B cell (primary cell): ENCODE measurements around the gene CRTC1. TPM values are rescaled to one million over a fixed set of nuclear protein-coding genes. Genes with fewer than 3 reads are reported as not detected.

Source experiments
- ATAC-seq: fragments of 200-7000 bp; cut with Tn5 transposase; one replicate; pipeline ENCODE4 v1.10.0; 2021; ENCODE audit warnings: low read depth, mild to moderate bottlenecking, moderate number of reproducible peaks, moderate library complexity
- CTCF ChIA-PET: fragments of 350-600 bp; sonication (Branson Sonifier 250); formaldehyde crosslinking; loops from one replicate; lab custom pipeline; 2021; ENCODE audit warnings: antibody characterized with exemption, inconsistent platforms; lab: Charles Lee
- POLR2A ChIA-PET: fragments of 350-600 bp; sonication (Branson Sonifier 250); formaldehyde crosslinking; loops from one replicate; lab custom pipeline; 2021; ENCODE audit warnings: antibody characterized with exemption; lab: Charles Lee
- DNase-seq: peaks from one replicate; pipeline ENCODE4 v3.0.0; 2013
- H2AFZ ChIP-seq: 2 replicates; pipeline ENCODE4 v1.6.1; 2012; ENCODE audit warnings: mild to moderate bottlenecking, low read depth, low read length; ENCODE audit not compliant: insufficient read depth, poor library complexity, severe bottlenecking
- H3K27ac ChIP-seq, 2 donors: 1 replicate in 1 of 2; 2 replicates in 1 of 2; pipeline ENCODE4 v1.5.1; 2012 to 2013; ENCODE audit warnings: low read length in 2 of 2, mild to moderate bottlenecking in 2 of 2, moderate library complexity in 1 of 2
- H3K27me3 ChIP-seq, 4 experiments: fragments of 200-600 bp in 1 of 4; sonication (generic) in 1 of 4; replicated peaks in 1 of 4; 1 replicate in 2 of 4; 2 replicates in 2 of 4; pipeline versions ENCODE4 v1.6.1 to v1.7.0; 2013 to 2016; ENCODE audit warnings: low read length in 3 of 4, mild to moderate bottlenecking in 2 of 4, mixed read lengths in 1 of 4, moderate library complexity in 1 of 4; ENCODE audit not compliant: insufficient read depth in 4 of 4, control insufficient read depth in 3 of 4; ENCODE audit errors: control extremely low read depth in 1 of 4
- H3K36me3 ChIP-seq, 2 experiments: replicated peaks in 1 of 2; 1 replicate in 1 of 2; 2 replicates in 1 of 2; pipeline versions ENCODE4 v1.6.1 to v1.7.1; 2013; ENCODE audit warnings: low read length in 1 of 2; ENCODE audit not compliant: insufficient read depth in 2 of 2, control insufficient read depth in 1 of 2; ENCODE audit errors: control extremely low read depth in 1 of 2, extremely low read depth in 1 of 2
- H3K4me1 ChIP-seq, 2 donors: fragments of 200-600 bp in 1 of 2; sonication (generic) in 1 of 2; 1 replicate in 1 of 2; 2 replicates in 1 of 2; pipeline versions ENCODE4 v1.5.1 to v1.6.1; 2013 to 2017; ENCODE audit warnings: low read length in 2 of 2; ENCODE audit not compliant: control insufficient read depth in 2 of 2, insufficient read depth in 2 of 2
- H3K4me2 ChIP-seq: replicated peaks from 2 replicates; pipeline ENCODE3; 2012; ENCODE audit warnings: mild to moderate bottlenecking, low read depth, low read length; ENCODE audit not compliant: poor library complexity, severe bottlenecking
- H3K4me3 ChIP-seq, 5 experiments: fragments of 200-600 bp in 1 of 5; sonication (generic) in 1 of 5; 1 replicate in 3 of 5; 2 replicates in 2 of 5; pipeline versions ENCODE4 v1.5.1 to v1.7.0; 2011 to 2016; ENCODE audit warnings: low read length in 4 of 5, mild to moderate bottlenecking in 4 of 5, low read depth in 2 of 5, control low read depth in 1 of 5, moderate library complexity in 1 of 5; ENCODE audit not compliant: insufficient read depth in 1 of 5; ENCODE audit errors: control extremely low read depth in 1 of 5, extremely low read depth in 1 of 5
- H3K79me2 ChIP-seq: fragments of 200-600 bp; sonication (generic); one replicate; pipeline ENCODE4 v1.6.0; 2016; ENCODE audit warnings: low read length; ENCODE audit not compliant: control insufficient read depth, insufficient read depth
- H3K9ac ChIP-seq: fragments of 200-600 bp; sonication (generic); 2 replicates; pipeline ENCODE4 v1.6.1; 2017; ENCODE audit warnings: mild to moderate bottlenecking, low read length, moderate library complexity
- H3K9me3 ChIP-seq, 3 donors: one replicate each; pipeline versions ENCODE4 v1.6.1 to v1.7.1; 2013; ENCODE audit warnings: low read length in 2 of 3; ENCODE audit not compliant: control insufficient read depth in 2 of 3, insufficient read depth in 1 of 3; ENCODE audit errors: control extremely low read depth in 1 of 3
- H4K20me1 ChIP-seq: 2 replicates; pipeline ENCODE4 v1.6.0; 2012; ENCODE audit warnings: mild to moderate bottlenecking, low read length; ENCODE audit not compliant: insufficient read depth, control insufficient read depth, poor library complexity, severe bottlenecking
- H3K27ac Mint-ChIP-seq: one replicate; pipeline ENCODE4 v1.8.0; 2021; ENCODE audit warnings: mixed read lengths
- H3K27me3 Mint-ChIP-seq: one replicate; pipeline ENCODE4 v1.8.0; 2021; ENCODE audit warnings: mixed read lengths
- H3K4me1 Mint-ChIP-seq: one replicate; pipeline ENCODE4 v1.8.0; 2021; ENCODE audit warnings: mixed read lengths
- H3K4me3 Mint-ChIP-seq: one replicate; pipeline ENCODE4 v1.8.0; 2021; ENCODE audit warnings: mixed read lengths
- H3K9me3 Mint-ChIP-seq: one replicate; pipeline ENCODE4 v1.8.0; 2022; ENCODE audit warnings: mixed read lengths; ENCODE audit not compliant: insufficient read depth
- CTCF ChIP-seq: fragments of 200-600 bp; IDR thresholded peaks from one replicate; pipeline ENCODE4 v1.8.0; 2022; ENCODE audit warnings: antibody characterized with exemption, mild to moderate bottlenecking
- EZH2 ChIP-seq: IDR thresholded peaks from 2 replicates; pipeline ENCODE4 v1.6.1; 2012; ENCODE audit warnings: borderline replicate concordance, low read depth, mild to moderate bottlenecking, moderate library complexity, low read length; ENCODE audit not compliant: insufficient read depth, poor library complexity, severe bottlenecking
- WGBS: methylation state at CpG from one replicate; pipeline ENCODE4 v1.1.5; 2013; ENCODE audit warnings: missing lambda C conversion rate; ENCODE audit not compliant: insufficient coverage; 5-methylcytosine and 5-hydroxymethylcytosine counted together
- intact Hi-C: fragments of 100-400 bp; cut with micrococcal nuclease; formaldehyde crosslinking; loops from one replicate; pipeline ENCODE4 v1.10.0; 2022
- polyA plus RNA-seq: library from polyadenylated mRNA; depleted of rRNA; stranded (reverse); fragments of >200 nt; gene quantifications from 2 replicates; pipeline ENCODE4 v1.2.3, GENCODE V29; 2012
- total RNA-seq, 2 donors: library from RNA; stranded (reverse); fragments of 120-200 nt in 1 of 2; gene quantifications; 1 replicate in 1 of 2; 2 replicates in 1 of 2; pipeline versions ENCODE4 v1.2.3 to v1.2.4, GENCODE V29; 2013 to 2022

The CRTC1 gene
- total and polyA plus RNA-seq, 2 donors (not counting 1 experiment from before 2014, with no cell fraction given) = 15.9 to 30.1 TPM

GRCh38 chr19:18657590-18658365, 25.7 kb upstream of the CRTC1 start:
- 68% methylated on average over 19 of the region's 20 CpGs for WGBS

More at GRCh38 chr19:18657590-18658365, 25.7 kb upstream of the CRTC1 start:
- H3K27me3 ChIP-seq = no peaks in the 10 kb centered on the region
- peaks cover 0 to 7% (median 0%) of the 10 kb centered on the region in 3 donors for H3K9me3 ChIP-seq
- no peak overlapping the region for H3K9ac ChIP-seq
- H3K4me3 ChIP-seq = no peak overlapping the region
- TF ChIP-seq CTCF (no peak), EZH2 (no peak)
- peaks cover 54% of the 10 kb centered on the region for H3K79me2 ChIP-seq
- peaks cover 41% of the 10 kb centered on the region for H4K20me1 ChIP-seq
- H3K4me1 ChIP-seq = peaks cover 11 to 16% of the 10 kb centered on the region in 2 donors
- ATAC-seq (peak; percentile 62), DNase-seq (peak; percentile 44)
- no peak overlapping the region for H3K27ac ChIP-seq
- CTCF ChIA-PET = no interaction called here
- no peak overlapping the region for H3K4me3 Mint-ChIP-seq
- peaks cover 31% of the 10 kb centered on the region for H3K4me1 Mint-ChIP-seq
- no peaks in the 10 kb centered on the region for H3K27me3 Mint-ChIP-seq
- H3K27ac Mint-ChIP-seq = no peak overlapping the region
- H3K9me3 Mint-ChIP-seq = no peaks in the 10 kb centered on the region
- no peak overlapping the region for H2AFZ ChIP-seq
- intact Hi-C loops = no loop called here
- POLR2A ChIA-PET = interaction anchor here (0.6 kb wide), 3 partner anchors 10 to 99 kb away, joined by 3 to 5 read pairs (median 4); no protein-coding TSS in a partner anchor
- no peak overlapping the region for H3K4me2 ChIP-seq
- H3K36me3 ChIP-seq = no peaks in the 10 kb centered on the region
